ENCODE data around the gene OR8H2. TPM values are rescaled to one million over a fixed set of nuclear protein-coding genes. Genes with fewer than 3 reads are reported as not detected.

Gene OR8H2
- total and polyA plus RNA-seq, 2 experiments from 2014 or later = not detected

DNA sequence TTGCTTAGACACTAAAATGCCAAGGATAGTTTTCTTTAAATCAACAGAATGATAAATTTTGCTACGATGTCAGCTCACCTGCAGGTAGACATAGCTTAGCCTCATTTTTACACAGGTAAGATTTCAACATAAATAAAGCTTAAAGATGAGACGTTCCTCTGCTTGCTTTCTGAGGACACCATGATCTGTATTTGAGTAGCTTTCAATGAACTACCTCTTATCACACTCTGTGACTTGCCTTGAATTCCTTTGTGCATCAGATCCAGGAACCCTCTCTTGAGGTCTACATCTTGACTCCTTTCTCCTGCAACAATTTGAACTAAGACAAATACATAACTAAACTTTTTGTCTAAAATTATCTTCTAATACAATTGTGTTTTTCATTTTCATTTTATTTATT lies 36.5 kb upstream of the OR8H2 start:
- Histone ChIP-seq H3K36me3 (ENCODE audit: insufficient read depth) (no peaks in the 10 kb centered on the region), H3K27me3 (ENCODE audit: insufficient read depth) (no peaks in the 10 kb centered on the region), H3K4me1 (ENCODE audit: insufficient read depth) (0 out of 2 replicates have a peak, but pooled peaks cover under 1% of the 10 kb centered on the region), H4K20me1 (replicated peaks; ENCODE audit: insufficient read depth) (no peaks in the 10 kb centered on the region), H3K79me2 (replicated peaks; ENCODE audit: insufficient read depth) (no peaks in the 10 kb centered on the region), H3K4me3 (no peak overlapping the region), H3K9me2 (ENCODE audit: insufficient read depth) (peaks cover 5% of the 10 kb centered on the region; the same call in 1 of the 2 replicates), H3K27ac (ENCODE audit: low read depth) (no peak overlapping the region), H3F3A (replicated peaks; ENCODE audit: low read depth) (no peaks in the 10 kb centered on the region), H3K4me2 (no peak overlapping the region), H2AFZ (no peak overlapping the region; the same call in 1 of the 2 replicates)
- Mint-ChIP-seq H3K27ac (no peak overlapping the region), H3K9me3 (no peaks in the 10 kb centered on the region), H3K4me1 (no peaks in the 10 kb centered on the region), H3K36me3 (ENCODE audit: low read depth) (no peaks in the 10 kb centered on the region), H3K27me3 (ENCODE audit: insufficient read depth, low read depth, poor library complexity) (no peaks in the 10 kb centered on the region), H3K4me3 (no peak overlapping the region)
- no peak for TF ChIP-seq REST (IDR thresholded peaks at IDR 0.05; ENCODE audit: unreplicated experiment)
- TF ChIP-seq ZNF331 (CRISPR knock-in tag; IDR thresholded peaks at IDR 0.05; ENCODE audit: low read depth) = no peak
- no peak for TF ChIP-seq POLR2AphosphoS5 (IDR thresholded peaks at IDR 0.05; ENCODE audit: low read depth)
- TF ChIP-seq, protein P1, sequence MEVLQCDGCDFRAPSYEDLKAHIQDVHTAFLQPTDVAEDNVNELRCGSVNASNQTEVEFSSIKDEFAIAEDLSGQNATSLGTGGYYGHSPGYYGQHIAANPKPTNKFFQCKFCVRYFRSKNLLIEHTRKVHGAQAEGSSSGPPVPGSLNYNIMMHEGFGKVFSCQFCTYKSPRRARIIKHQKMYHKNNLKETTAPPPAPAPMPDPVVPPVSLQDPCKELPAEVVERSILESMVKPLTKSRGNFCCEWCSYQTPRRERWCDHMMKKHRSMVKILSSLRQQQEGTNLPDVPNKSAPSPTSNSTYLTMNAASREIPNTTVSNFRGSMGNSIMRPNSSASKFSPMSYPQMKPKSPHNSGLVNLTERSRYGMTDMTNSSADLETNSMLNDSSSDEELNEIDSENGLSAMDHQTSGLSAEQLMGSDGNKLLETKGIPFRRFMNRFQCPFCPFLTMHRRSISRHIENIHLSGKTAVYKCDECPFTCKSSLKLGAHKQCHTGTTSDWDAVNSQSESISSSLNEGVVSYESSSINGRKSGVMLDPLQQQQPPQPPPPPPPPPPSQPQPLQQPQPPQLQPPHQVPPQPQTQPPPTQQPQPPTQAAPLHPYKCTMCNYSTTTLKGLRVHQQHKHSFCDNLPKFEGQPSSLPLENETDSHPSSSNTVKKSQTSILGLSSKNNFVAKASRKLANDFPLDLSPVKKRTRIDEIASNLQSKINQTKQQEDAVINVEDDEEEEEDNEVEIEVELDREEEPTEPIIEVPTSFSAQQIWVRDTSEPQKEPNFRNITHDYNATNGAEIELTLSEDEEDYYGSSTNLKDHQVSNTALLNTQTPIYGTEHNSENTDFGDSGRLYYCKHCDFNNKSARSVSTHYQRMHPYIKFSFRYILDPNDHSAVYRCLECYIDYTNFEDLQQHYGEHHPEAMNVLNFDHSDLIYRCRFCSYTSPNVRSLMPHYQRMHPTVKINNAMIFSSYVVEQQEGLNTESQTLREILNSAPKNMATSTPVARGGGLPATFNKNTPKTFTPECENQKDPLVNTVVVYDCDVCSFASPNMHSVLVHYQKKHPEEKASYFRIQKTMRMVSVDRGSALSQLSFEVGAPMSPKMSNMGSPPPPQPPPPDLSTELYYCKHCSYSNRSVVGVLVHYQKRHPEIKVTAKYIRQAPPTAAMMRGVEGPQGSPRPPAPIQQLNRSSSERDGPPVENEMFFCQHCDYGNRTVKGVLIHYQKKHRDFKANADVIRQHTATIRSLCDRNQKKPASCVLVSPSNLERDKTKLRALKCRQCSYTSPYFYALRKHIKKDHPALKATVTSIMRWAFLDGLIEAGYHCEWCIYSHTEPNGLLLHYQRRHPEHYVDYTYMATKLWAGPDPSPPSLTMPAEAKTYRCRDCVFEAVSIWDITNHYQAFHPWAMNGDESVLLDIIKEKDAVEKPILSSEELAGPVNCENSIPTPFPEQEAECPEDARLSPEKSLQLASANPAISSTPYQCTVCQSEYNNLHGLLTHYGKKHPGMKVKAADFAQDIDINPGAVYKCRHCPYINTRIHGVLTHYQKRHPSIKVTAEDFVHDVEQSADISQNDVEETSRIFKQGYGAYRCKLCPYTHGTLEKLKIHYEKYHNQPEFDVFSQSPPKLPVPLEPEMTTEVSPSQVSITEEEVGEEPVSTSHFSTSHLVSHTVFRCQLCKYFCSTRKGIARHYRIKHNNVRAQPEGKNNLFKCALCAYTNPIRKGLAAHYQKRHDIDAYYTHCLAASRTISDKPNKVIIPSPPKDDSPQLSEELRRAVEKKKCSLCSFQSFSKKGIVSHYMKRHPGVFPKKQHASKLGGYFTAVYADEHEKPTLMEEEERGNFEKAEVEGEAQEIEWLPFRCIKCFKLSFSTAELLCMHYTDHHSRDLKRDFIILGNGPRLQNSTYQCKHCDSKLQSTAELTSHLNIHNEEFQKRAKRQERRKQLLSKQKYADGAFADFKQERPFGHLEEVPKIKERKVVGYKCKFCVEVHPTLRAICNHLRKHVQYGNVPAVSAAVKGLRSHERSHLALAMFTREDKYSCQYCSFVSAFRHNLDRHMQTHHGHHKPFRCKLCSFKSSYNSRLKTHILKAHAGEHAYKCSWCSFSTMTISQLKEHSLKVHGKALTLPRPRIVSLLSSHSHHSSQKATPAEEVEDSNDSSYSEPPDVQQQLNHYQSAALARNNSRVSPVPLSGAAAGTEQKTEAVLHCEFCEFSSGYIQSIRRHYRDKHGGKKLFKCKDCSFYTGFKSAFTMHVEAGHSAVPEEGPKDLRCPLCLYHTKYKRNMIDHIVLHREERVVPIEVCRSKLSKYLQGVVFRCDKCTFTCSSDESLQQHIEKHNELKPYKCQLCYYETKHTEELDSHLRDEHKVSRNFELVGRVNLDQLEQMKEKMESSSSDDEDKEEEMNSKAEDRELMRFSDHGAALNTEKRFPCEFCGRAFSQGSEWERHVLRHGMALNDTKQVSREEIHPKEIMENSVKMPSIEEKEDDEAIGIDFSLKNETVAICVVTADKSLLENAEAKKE (CRISPR knock-in tag; IDR thresholded peaks at IDR 0.05) = no peak
- TF ChIP-seq CTCF (conservative IDR thresholded peaks at IDR 0.05; ENCODE audit: low read depth in 2 of 2) = no peak
- no peak for TF ChIP-seq EZH2phosphoT487 (IDR thresholded peaks at IDR 0.05; ENCODE audit: unreplicated experiment)
- TF ChIP-seq ETS1 (IDR thresholded peaks at IDR 0.05) = no peak
- no peak for TF ChIP-seq ZNF114 (CRISPR knock-in tag; IDR thresholded peaks at IDR 0.05)
- TF ChIP-seq JUNB (IDR thresholded peaks at IDR 0.05; ENCODE audit: unreplicated experiment) = no peak
- TF ChIP-seq CREB1 (CRISPR knock-in tag; IDR thresholded peaks at IDR 0.05; ENCODE audit: low read depth) = no peak
- TF ChIP-seq STAT1 (IDR thresholded peaks at IDR 0.05; ENCODE audit: unreplicated experiment) = no peak
- TF ChIP-seq NANOG (IDR thresholded peaks at IDR 0.05; ENCODE audit: borderline replicate concordance) = no peak
- no peak for TF ChIP-seq EZH2 (IDR thresholded peaks at IDR 0.05; ENCODE audit: low read depth, unreplicated experiment)
- no peak for DNase-seq (ENCODE audit: low spot score)
- ATAC-seq = no peak
